BLaER1 (cell line): Measurements from ENCODE around the gene PPP1R12A.

Experiments used
- H3K27ac ChIP-seq: shearing (Covaris generic); formaldehyde crosslinking; 2 replicates; pipeline ENCODE4 v1.8.1; 2022
- H3K27me3 ChIP-seq: shearing (Covaris generic); formaldehyde crosslinking; 2 replicates; pipeline ENCODE4 v1.8.1; 2022
- H3K36me3 ChIP-seq: shearing (Covaris generic); formaldehyde crosslinking; 2 replicates; pipeline ENCODE4 v1.8.1; 2022
- H3K4me1 ChIP-seq: shearing (Covaris generic); formaldehyde crosslinking; 2 replicates; pipeline ENCODE4 v1.8.1; 2022
- H3K4me2 ChIP-seq: shearing (Covaris generic); formaldehyde crosslinking; 2 replicates; pipeline ENCODE4 v1.8.1; 2022
- H3K4me3 ChIP-seq: shearing (Covaris generic); formaldehyde crosslinking; 2 replicates; pipeline ENCODE4 v1.8.1; 2022
- H3K9ac ChIP-seq: shearing (Covaris generic); formaldehyde crosslinking; 2 replicates; pipeline ENCODE4 v1.8.1; 2022
- H3K9me3 ChIP-seq: shearing (Covaris generic); formaldehyde crosslinking; 2 replicates; pipeline ENCODE4 v1.8.1; 2022
- H4K20me1 ChIP-seq: shearing (Covaris generic); formaldehyde crosslinking; 2 replicates; pipeline ENCODE4 v1.8.1; 2022
- Cebpa-rat ChIP-seq: shearing (Covaris generic); IDR thresholded peaks from 2 replicates; pipeline ENCODE4 v1.8.1; 2022

Gene PPP1R12A

DNA sequence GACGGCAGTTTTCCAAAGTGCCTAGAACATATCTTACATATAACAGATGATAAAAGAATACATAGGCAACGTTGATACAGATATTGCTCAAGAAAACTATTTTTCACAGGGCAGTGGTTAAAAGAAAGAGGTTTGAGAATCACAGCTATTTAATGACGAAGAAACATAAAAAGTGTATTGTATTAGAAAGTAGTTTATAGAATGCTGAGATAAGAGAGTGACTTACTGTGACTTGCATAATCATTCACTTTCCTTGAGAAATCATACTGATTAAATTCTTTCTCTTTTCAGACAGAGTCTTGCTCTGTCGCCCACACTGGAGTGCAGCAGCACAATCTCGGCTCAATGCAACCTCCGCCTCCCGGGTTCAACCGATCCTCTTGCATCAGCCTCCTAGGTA, 57.7 kb downstream of the PPP1R12A start:
- H4K20me1 ChIP-seq, result peaks cover 94% of the 10 kb centered on the region
- H3K27ac ChIP-seq, result no peak overlapping the region

DNA sequence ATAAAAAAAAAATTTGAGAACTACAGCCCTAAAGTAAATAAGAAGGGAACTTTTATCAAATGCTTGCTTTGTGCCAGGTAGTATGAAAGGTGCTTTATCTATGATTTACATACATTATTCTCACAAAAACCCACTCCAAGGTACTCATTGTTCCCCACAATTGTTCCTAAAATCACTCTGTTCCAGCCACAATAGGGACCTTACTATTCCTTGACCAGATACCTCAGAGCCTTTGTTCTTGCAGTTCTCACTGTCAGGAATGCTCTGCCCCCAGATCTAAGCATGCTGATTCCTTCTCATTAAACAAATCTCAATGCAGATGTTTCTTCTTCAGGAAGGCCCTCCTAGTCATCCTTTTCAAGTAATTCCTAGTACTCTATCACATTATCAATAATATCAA, 60.2 kb downstream of the PPP1R12A start:
- Histone ChIP-seq H3K36me3 (peaks cover 70% of the 10 kb centered on the region), H4K20me1 (peaks cover 91% of the 10 kb centered on the region), H3K9me3 (no peaks in the 10 kb centered on the region), H3K27ac (no peak overlapping the region), H3K4me1 (no peaks in the 10 kb centered on the region), H3K9ac (no peak overlapping the region), H3K27me3 (no peaks in the 10 kb centered on the region), H3K4me2 (no peak overlapping the region), H3K4me3 (no peak overlapping the region)
- no peak for TF ChIP-seq Cebpa-rat

More for the DNA sequence above, 57.7 kb downstream of the PPP1R12A start:
- H3K9me3 ChIP-seq, result no peaks in the 10 kb centered on the region
- H3K27me3 ChIP-seq, result no peaks in the 10 kb centered on the region
- no peak overlapping the region for H3K4me2 ChIP-seq
- H3K36me3 ChIP-seq, result peaks cover 59% of the 10 kb centered on the region
- no peak overlapping the region for H3K4me3 ChIP-seq
- no peaks in the 10 kb centered on the region for H3K4me1 ChIP-seq
- no peak overlapping the region for H3K9ac ChIP-seq
- no peak for TF ChIP-seq Cebpa-rat

DNA sequence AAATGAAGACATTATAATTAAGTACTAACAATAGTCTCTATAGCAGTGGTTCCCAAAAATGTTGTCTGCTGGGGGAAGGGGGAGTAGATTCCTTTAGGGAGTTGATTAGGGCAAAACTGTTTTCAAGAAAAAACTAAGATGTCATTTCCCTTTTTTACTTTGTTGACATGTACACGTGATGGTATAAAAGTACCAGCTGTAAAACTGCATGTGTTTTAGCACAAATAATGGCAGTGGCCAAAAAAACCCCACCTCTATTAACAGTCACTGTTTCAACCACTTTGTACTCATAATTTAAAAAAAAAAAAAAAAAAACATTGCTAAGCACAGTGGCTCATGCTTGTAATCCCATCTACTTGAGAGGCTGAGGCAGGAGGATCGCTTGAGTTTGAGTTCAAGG, 61.7 kb downstream of the PPP1R12A start:
- Histone ChIP-seq H3K9ac (no peak overlapping the region), H3K4me3 (no peak overlapping the region), H3K27ac (no peak overlapping the region), H3K27me3 (no peaks in the 10 kb centered on the region), H3K9me3 (peaks cover 5% of the 10 kb centered on the region), H3K4me1 (no peaks in the 10 kb centered on the region), H4K20me1 (peaks cover 76% of the 10 kb centered on the region), H3K4me2 (no peak overlapping the region), H3K36me3 (peaks cover 78% of the 10 kb centered on the region)
- no peak for TF ChIP-seq Cebpa-rat

DNA sequence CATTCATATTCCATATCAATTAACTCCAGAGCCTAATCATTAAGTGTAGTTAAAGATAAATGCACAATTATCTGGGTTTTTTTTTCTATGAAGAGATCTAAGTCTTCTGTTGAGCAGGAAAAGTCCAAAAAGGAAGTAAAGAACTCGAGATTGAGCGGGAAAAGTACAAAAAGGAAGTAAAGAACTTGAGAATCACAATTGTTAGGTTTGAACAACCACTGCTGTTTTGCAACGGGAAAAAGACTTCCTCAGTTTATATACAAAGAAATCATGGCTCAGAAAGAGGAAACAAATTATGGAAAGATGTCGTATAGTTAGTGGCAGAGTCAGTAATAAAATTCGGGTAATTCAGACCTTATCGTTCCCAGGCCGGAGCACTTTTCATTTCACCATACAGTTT, 63.3 kb downstream of the PPP1R12A start:
- no peaks in the 10 kb centered on the region for H3K27me3 ChIP-seq

DNA sequence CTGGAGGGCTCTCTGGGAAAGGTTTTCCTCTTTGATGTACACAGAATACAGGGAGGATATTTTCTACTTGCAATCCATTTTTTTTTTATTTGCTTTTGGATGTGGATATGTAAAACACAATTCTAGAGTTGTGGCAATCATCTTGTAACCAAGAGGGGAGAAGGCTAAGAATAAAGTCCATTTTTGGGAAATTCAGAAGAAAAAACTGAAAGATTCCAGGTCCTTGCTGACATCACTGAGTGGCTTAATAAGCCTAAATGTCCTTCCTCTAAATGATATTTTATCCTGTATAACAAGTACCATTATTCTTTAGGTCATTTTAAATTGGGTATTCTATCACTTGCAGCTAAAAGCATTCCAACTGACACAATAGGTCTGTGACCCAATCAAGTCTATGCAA, 64.0 kb downstream of the PPP1R12A start:
- Histone ChIP-seq H4K20me1 (peaks cover 64% of the 10 kb centered on the region), H3K36me3 (peaks cover 84% of the 10 kb centered on the region), H3K9ac (no peak overlapping the region), H3K9me3 (peaks cover 26% of the 10 kb centered on the region), H3K27ac (no peak overlapping the region), H3K4me2 (no peak overlapping the region), H3K4me1 (no peaks in the 10 kb centered on the region), H3K27me3 (no peaks in the 10 kb centered on the region), H3K4me3 (no peak overlapping the region)
- no peak for TF ChIP-seq Cebpa-rat

More for the DNA sequence above, 63.3 kb downstream of the PPP1R12A start:
- H3K27ac ChIP-seq, result no peak overlapping the region
- no peak overlapping the region for H3K4me3 ChIP-seq
- H3K4me1 ChIP-seq, result no peaks in the 10 kb centered on the region
- no peak overlapping the region for H3K9ac ChIP-seq
- H3K4me2 ChIP-seq, result no peak overlapping the region
- TF ChIP-seq Cebpa-rat, result no peak
- peaks cover 70% of the 10 kb centered on the region for H4K20me1 ChIP-seq
- H3K9me3 ChIP-seq, result peaks cover 19% of the 10 kb centered on the region
- peaks cover 84% of the 10 kb centered on the region for H3K36me3 ChIP-seq

DNA sequence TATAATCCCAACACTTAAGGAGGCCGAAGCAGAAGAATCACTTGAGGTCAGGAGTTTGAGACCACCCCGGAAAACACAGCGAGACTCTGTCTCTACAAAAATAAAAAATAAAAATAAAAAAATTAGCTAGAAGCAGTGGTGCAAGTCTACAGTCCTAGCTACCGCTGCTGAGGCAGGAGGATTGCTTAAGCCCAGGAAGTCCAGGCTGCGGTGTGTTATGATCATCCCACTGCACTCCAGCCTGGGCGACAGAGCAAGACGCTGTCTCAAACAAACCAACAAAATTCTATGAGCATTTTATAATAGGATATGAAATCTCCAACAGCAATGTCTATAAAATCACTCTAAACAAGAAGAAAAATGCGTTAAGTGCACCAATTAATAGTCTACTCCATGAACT, 75.3 kb downstream of the PPP1R12A start:
- TF ChIP-seq Cebpa-rat, result no peak
- Histone ChIP-seq H3K36me3 (peaks cover 63% of the 10 kb centered on the region), H4K20me1 (peaks cover 59% of the 10 kb centered on the region), H3K9me3 (peaks cover 51% of the 10 kb centered on the region), H3K27me3 (no peaks in the 10 kb centered on the region), H3K4me2 (no peak overlapping the region), H3K27ac (no peak overlapping the region), H3K9ac (no peak overlapping the region), H3K4me1 (no peaks in the 10 kb centered on the region), H3K4me3 (no peak overlapping the region)

DNA sequence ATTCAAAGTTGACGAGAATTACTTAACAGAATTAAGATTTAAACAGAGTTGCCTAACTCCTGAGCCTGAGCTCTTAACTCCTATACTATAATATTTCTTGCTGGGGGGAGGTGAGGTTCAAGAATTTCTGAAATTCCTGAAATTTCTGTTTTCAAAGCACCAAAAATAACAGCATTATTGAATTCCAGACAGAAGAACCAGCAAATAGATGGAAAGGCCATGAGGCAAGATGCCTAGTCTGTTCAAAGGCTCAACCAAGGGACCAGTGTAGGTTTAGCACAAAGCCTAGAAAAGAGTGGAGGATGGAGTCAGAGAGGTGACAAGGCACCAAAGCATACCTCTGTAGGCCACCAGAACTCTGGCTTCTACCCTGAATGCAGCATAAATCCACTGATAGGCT, 76.4 kb downstream of the PPP1R12A start:
- H3K27ac ChIP-seq, result no peak overlapping the region
- H3K4me1 ChIP-seq, result no peaks in the 10 kb centered on the region
- H3K9ac ChIP-seq, result no peak overlapping the region
- H4K20me1 ChIP-seq, result peaks cover 69% of the 10 kb centered on the region
- no peak for TF ChIP-seq Cebpa-rat
- no peak overlapping the region for H3K4me2 ChIP-seq
- H3K27me3 ChIP-seq, result no peaks in the 10 kb centered on the region
- peaks cover 55% of the 10 kb centered on the region for H3K9me3 ChIP-seq
- peaks cover 63% of the 10 kb centered on the region for H3K36me3 ChIP-seq
- no peak overlapping the region for H3K4me3 ChIP-seq

DNA sequence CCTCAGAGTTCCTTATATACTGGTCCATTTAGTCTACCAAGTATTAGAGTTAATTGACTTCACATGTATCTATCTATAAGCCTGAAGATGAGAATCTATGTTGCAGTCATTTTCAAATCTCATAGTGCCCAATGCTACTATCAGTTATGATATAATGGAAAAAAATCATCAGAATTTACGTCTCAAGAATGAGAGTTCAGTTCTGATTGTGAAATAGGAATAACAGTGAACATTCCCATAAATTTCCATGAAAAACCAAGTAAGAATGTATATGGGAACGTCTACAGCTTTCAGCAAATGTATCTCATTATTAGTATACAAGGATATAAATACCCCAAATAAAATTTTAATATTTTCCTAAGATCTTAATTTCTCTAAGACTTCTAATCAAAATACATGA, 77.2 kb downstream of the PPP1R12A start:
- Histone ChIP-seq H3K27me3 (no peaks in the 10 kb centered on the region), H4K20me1 (peaks cover 73% of the 10 kb centered on the region), H3K36me3 (peaks cover 69% of the 10 kb centered on the region), H3K4me1 (no peaks in the 10 kb centered on the region), H3K27ac (no peak overlapping the region), H3K9me3 (peaks cover 62% of the 10 kb centered on the region), H3K4me2 (no peak overlapping the region), H3K4me3 (no peak overlapping the region), H3K9ac (no peak overlapping the region)
- no peak for TF ChIP-seq Cebpa-rat

DNA sequence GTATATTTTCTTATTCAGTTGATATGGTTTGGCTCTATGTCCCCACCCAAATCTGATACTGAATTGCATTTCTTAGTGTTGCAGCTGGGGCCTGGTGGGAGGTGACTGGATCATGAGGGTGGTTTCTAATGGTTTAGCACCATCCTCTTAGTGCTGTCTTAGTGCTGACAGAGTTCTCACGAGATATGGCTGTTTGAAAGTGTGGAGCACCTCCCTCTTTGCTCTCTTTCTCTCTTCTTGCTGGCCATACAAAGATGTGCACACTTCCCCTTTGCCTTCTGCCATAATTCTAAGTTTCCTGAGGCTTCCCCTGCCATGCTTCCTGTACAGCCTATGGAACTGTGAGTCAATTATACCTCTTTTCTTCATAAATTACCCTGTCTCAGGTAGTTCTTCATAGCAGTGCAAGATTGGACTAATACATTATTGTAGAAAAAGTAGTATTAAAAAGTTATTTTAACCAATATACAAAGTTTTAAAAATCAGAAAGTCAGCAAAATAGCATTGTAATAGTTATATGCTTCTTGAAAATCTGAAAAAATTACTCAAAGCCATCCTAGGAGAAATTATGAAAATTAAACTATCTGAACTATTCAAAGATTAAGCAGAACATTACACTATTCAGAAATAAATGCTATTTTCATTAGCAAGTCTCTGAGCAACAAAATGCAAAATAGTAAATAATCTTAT, 84.1 kb downstream of the PPP1R12A start:
- no peak overlapping the region for H3K4me2 ChIP-seq
- no peak overlapping the region for H3K4me3 ChIP-seq
- H3K9me3 ChIP-seq, result peaks cover 62% of the 10 kb centered on the region
- H4K20me1 ChIP-seq, result peaks cover 63% of the 10 kb centered on the region
- peaks cover 54% of the 10 kb centered on the region for H3K36me3 ChIP-seq
- peaks cover 6% of the 10 kb centered on the region; the same call in 1 of the 2 replicates for H3K4me1 ChIP-seq
- no peak overlapping the region for H3K9ac ChIP-seq
- H3K27me3 ChIP-seq, result no peaks in the 10 kb centered on the region
- TF ChIP-seq Cebpa-rat, result no peak
- no peak overlapping the region for H3K27ac ChIP-seq

DNA sequence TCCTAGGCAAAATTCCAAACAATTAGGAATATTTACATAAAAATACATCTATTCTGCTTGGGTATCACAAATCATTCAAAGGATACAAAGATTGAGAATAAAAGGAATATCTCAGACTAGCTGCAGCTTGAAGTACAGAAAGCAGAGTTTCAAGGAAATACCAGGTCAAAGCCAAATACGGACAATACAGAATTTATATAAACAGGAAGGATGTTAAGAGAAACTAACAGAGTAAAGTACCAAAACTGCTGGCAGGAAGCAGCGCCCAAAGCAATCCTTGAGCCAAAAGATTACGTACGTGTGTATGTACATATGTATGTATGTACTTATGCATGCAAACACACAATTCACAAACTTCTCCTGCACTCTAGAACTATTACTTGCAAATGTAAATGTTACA, 86.6 kb downstream of the PPP1R12A start:
- H3K4me1 ChIP-seq, result peaks cover 6% of the 10 kb centered on the region; the same call in 1 of the 2 replicates
- H4K20me1 ChIP-seq, result peaks cover 44% of the 10 kb centered on the region
- no peak overlapping the region for H3K9ac ChIP-seq
- H3K27me3 ChIP-seq, result no peaks in the 10 kb centered on the region
- peaks cover 46% of the 10 kb centered on the region for H3K9me3 ChIP-seq
- peaks cover 64% of the 10 kb centered on the region for H3K36me3 ChIP-seq
- H3K27ac ChIP-seq, result no peak overlapping the region
- H3K4me3 ChIP-seq, result no peak overlapping the region
- TF ChIP-seq Cebpa-rat, result no peak
- H3K4me2 ChIP-seq, result no peak overlapping the region

DNA sequence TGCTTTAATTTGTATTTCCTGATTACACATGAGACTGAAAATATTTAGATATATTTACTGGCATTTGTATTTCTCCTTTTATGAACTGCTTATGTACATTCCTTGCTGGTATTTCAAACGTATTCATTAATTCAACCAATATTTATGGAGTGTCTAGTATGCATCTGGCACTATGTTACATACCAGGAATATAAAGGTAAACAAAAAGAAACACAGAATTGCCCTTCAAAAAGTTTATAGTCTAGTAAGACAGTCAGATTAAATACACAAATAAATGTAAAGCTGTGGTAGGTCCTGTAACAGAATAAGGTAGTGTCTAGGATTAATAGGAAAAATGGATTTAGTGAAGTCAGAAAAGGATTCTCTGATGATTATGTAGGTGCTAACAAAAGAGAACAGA, 87.5 kb downstream of the PPP1R12A start:
- no peak overlapping the region for H3K4me3 ChIP-seq
- H3K9ac ChIP-seq, result no peak overlapping the region
- peaks cover 6% of the 10 kb centered on the region; the same call in 1 of the 2 replicates for H3K4me1 ChIP-seq
- H3K27me3 ChIP-seq, result no peaks in the 10 kb centered on the region
- H4K20me1 ChIP-seq, result peaks cover 39% of the 10 kb centered on the region
- H3K27ac ChIP-seq, result no peak overlapping the region
- no peak for TF ChIP-seq Cebpa-rat
- H3K4me2 ChIP-seq, result no peak overlapping the region
- H3K9me3 ChIP-seq, result peaks cover 37% of the 10 kb centered on the region
- peaks cover 64% of the 10 kb centered on the region for H3K36me3 ChIP-seq
